Esophagus muscularis mucosa (tissue), 4 donors: Measurements from ENCODE around the gene ROBO2.

Source experiments
- EP300 ChIP-seq: sonication (generic); formaldehyde crosslinking; IDR thresholded peaks from one replicate; pipeline ENCODE4 v1.6.1; 2017; ENCODE audit warnings: antibody characterized with exemption
- POLR2A ChIP-seq: fragments of 450-650 bp; IDR thresholded peaks from one replicate; pipeline ENCODE4 v1.6.1; 2017; ENCODE audit warnings: antibody characterized with exemption, moderate library complexity, mild to moderate bottlenecking, low read depth
- POLR2AphosphoS5 ChIP-seq, 2 donors: sonication (generic); formaldehyde crosslinking; IDR thresholded peaks; one replicate each; pipeline ENCODE4 v1.6.1; 2017; ENCODE audit warnings: antibody characterized with exemption in 2 of 2
- TF ChIP-seq, protein P1 (sequence below), 3 experiments: fragments of 200-600 bp in 2 of 3; fragments of 450-650 bp in 1 of 3; sonication (generic) in 2 of 3; IDR thresholded peaks; one replicate each; pipeline ENCODE4 v1.5.1; 2017 to 2019; ENCODE audit warnings: antibody characterized with exemption in 3 of 3, mild to moderate bottlenecking in 2 of 3, moderate library complexity in 1 of 3

DNA sequence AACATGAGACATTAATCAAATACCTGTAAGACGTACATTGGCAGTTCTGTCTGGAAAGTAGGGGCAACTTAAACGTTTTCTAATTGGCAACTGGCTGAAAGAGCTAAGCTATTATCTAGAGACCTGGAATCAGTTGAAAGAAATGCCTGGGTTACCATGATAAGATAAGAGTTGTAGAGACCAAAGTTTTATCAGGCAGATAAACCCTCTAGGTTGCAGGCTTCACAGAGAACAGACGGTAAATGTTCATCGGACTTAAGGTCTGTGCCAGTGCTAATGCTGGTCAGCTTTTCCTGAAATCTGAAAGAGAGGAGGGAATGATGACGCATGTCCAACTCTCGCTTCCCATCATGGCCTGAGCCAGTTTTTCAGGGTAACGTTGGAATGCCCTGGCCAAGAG lies 196.2 kb downstream of the ROBO2 start:
- TF ChIP-seq, protein P1, sequence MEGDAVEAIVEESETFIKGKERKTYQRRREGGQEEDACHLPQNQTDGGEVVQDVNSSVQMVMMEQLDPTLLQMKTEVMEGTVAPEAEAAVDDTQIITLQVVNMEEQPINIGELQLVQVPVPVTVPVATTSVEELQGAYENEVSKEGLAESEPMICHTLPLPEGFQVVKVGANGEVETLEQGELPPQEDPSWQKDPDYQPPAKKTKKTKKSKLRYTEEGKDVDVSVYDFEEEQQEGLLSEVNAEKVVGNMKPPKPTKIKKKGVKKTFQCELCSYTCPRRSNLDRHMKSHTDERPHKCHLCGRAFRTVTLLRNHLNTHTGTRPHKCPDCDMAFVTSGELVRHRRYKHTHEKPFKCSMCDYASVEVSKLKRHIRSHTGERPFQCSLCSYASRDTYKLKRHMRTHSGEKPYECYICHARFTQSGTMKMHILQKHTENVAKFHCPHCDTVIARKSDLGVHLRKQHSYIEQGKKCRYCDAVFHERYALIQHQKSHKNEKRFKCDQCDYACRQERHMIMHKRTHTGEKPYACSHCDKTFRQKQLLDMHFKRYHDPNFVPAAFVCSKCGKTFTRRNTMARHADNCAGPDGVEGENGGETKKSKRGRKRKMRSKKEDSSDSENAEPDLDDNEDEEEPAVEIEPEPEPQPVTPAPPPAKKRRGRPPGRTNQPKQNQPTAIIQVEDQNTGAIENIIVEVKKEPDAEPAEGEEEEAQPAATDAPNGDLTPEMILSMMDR (IDR thresholded peaks at IDR 0.05): no peak
- TF ChIP-seq POLR2A (no peak), EP300 (no peak), POLR2AphosphoS5 (IDR thresholded peaks at IDR 0.05) (no peak)
